Activated naive CD8-positive, alpha-beta T cell treated with anti-CD3 and anti-CD28 coated beads, Interleukin-2, amount 10 ng/mL, durations not matched to agents 7 days and 5 days (primary cell): Measurements from ENCODE around the gene OSCP1. TPM values are rescaled to one million over a fixed set of nuclear protein-coding genes. Genes with fewer than 3 reads are reported as not detected.

Experiments
- ATAC-seq: fragments of 150-1000 bp; cut with Tn5 transposase; one replicate; pipeline ENCODE4 v1.10.0; 2021; ENCODE audit warnings: low read depth, moderate library complexity
- POLR2A ChIA-PET: fragments of 350-600 bp; sonication (Branson Sonifier 250); formaldehyde crosslinking; loops from one replicate; lab custom pipeline; 2021; ENCODE audit warnings: antibody characterized with exemption; lab: Charles Lee
- DNase-seq: peaks from one replicate; pipeline ENCODE4 v3.0.0; 2021
- H3K27ac Mint-ChIP-seq: one replicate; pipeline ENCODE4 v1.8.0; 2022; ENCODE audit warnings: mild to moderate bottlenecking, mixed read lengths
- H3K27me3 Mint-ChIP-seq: one replicate; pipeline ENCODE4 v1.8.0; 2022; ENCODE audit warnings: mild to moderate bottlenecking, moderate library complexity, mixed read lengths
- H3K36me3 Mint-ChIP-seq: one replicate; pipeline ENCODE4 v1.8.0; 2021; ENCODE audit warnings: mild to moderate bottlenecking, mixed read lengths
- H3K4me1 Mint-ChIP-seq: one replicate; pipeline ENCODE4 v1.8.0; 2021; ENCODE audit warnings: mixed read lengths
- H3K4me3 Mint-ChIP-seq: one replicate; pipeline ENCODE4 v1.8.0; 2022; ENCODE audit warnings: mild to moderate bottlenecking, moderate library complexity, mixed read lengths
- H3K9me3 Mint-ChIP-seq: one replicate; pipeline ENCODE4 v1.8.0; 2021; ENCODE audit warnings: mixed read lengths
- total RNA-seq, 2 experiments: library from RNA; stranded (reverse); gene quantifications; one replicate each; pipeline ENCODE4 v1.2.3, GENCODE V29; 2021

Gene OSCP1
- total RNA-seq, 2 experiments from 2014 or later: 1.1 to 1.8 TPM

DNA sequence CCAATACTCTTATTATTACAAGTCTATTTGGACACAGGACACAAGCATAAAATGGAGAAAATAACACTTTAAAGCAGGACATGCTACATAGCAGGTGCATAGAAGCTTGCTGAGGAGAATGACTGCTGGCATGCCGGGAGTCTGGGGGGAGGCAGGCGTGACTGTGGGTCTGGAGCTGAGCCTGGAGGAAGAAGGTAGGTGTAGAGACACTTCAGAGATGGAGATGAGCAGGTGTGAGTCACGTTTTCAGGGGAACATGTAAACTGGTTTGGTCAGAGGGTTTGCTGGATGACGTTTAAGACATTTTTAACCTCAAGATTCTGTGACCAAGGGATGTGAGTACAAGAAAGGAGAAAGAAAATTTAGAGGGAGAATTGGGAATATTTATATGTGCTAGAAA lies 24.5 kb downstream of the OSCP1 start:
- no peak overlapping the region for H3K27ac Mint-ChIP-seq
- ATAC-seq: no peak

GRCh38 chr1:36421649-36422048 lies 28.6 kb downstream of the OSCP1 start:
- Mint-ChIP-seq H3K4me1 (peaks cover 12% of the 10 kb centered on the region), H3K27me3 (peaks cover 2% of the 10 kb centered on the region), H3K36me3 (no peaks in the 10 kb centered on the region), H3K4me3 (no peak overlapping the region), H3K27ac (peak overlapping the region; percentile 81), H3K9me3 (no peaks in the 10 kb centered on the region)
- POLR2A ChIA-PET: interaction anchor here (1.2 to 2.1 kb wide), 2 partner anchors 35 to 115 kb away, joined by 4 to 7 read pairs; no protein-coding TSS in a partner anchor
- ATAC-seq (no peak), DNase-seq (no peak)

More for the DNA sequence above, 24.5 kb downstream of the OSCP1 start:
- no peaks in the 10 kb centered on the region for H3K9me3 Mint-ChIP-seq
- no peak overlapping the region for H3K4me3 Mint-ChIP-seq
- no peak for DNase-seq
- H3K27me3 Mint-ChIP-seq: peaks cover 2% of the 10 kb centered on the region
- no peaks in the 10 kb centered on the region for H3K36me3 Mint-ChIP-seq
- peaks cover 6% of the 10 kb centered on the region for H3K4me1 Mint-ChIP-seq
- POLR2A ChIA-PET: no interaction called here

DNA sequence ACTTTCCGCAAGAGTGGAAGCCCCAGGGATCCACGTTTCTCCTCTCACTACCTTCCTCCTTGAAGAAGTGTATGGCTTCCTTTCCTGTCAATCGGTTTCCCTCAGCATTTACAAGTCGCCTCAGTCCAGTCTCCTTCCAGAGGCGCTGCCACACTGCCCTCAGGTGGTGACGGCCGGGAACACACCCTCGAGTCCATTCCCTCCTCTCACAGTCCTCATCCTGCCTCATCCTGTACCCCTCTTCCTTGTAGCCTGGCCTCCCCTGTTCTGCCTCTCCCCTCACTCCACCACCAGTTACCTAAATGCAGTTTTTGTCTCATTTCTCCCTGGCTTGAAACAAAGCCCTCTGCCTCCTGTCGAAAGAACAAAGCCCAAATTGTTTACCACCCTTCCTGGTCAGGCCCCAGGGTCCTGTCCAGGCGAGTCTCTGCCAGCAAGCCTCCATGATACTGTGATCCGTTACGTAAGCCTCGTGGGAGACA lies 29.4 kb downstream of the OSCP1 start:
- Mint-ChIP-seq H3K36me3 (no peaks in the 10 kb centered on the region), H3K9me3 (no peaks in the 10 kb centered on the region), H3K27me3 (no peaks in the 10 kb centered on the region), H3K4me3 (peak overlapping the region; percentile 65), H3K27ac (peak overlapping the region; percentile 81), H3K4me1 (peaks cover 12% of the 10 kb centered on the region)
- DNase-seq (peak; percentile 95), ATAC-seq (peak; percentile 97)
- POLR2A ChIA-PET: interaction anchor here (2.1 kb wide), 2 partner anchors 34 to 35 kb away, joined by 7 to 20 read pairs; partner anchors contain the start of gene STK40

- no peaks in the 10 kb centered on the region for H3K27me3 Mint-ChIP-seq
- DNase-seq (no peak), ATAC-seq (peak; percentile 7)
- H3K4me1 Mint-ChIP-seq: peaks cover 12% of the 10 kb centered on the region
- POLR2A ChIA-PET: interaction anchor here (0.6 to 2.1 kb wide), 3 partner anchors 9 to 70 kb away, joined by 3 to 20 read pairs (median 4); partner anchors contain the start of gene STK40
- H3K36me3 Mint-ChIP-seq: no peaks in the 10 kb centered on the region
- no peaks in the 10 kb centered on the region for H3K9me3 Mint-ChIP-seq
- H3K27ac Mint-ChIP-seq: peak overlapping the region; percentile 81
- H3K4me3 Mint-ChIP-seq: peak overlapping the region; percentile 65
Measured at GRCh38 chr1:36420409-36420808, 29.8 kb downstream of the OSCP1 start.

DNA sequence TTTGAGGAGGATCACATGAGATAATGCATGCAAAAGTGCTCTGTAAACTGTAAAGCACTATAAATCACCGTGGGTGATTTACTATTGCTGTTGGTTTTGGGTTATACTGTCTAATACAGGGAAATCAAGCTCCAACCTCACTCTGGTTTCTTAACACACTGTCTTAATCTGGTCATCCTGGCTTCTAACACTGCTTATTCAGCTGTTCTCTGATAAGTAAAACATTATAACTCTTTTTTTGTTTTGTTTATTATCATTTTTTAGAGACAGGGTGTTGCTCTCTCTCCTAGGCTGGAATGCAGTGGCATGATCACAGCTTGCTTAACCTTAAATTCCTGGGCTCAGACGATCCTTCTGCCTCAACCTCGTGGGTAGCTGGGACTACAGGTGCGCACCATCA lies 30.7 kb downstream of the OSCP1 start:
- DNase-seq: no peak
- peaks cover 12% of the 10 kb centered on the region for H3K4me1 Mint-ChIP-seq
- H3K27ac Mint-ChIP-seq: no peak overlapping the region
- no peaks in the 10 kb centered on the region for H3K27me3 Mint-ChIP-seq
- no peak for ATAC-seq
- H3K9me3 Mint-ChIP-seq: no peaks in the 10 kb centered on the region
- no peaks in the 10 kb centered on the region for H3K36me3 Mint-ChIP-seq
- POLR2A ChIA-PET: interaction anchor here (0.6 to 2.1 kb wide), 2 partner anchors 34 to 69 kb away, joined by 3 to 20 read pairs; partner anchors contain the start of gene STK40
- no peak overlapping the region for H3K4me3 Mint-ChIP-seq

DNA sequence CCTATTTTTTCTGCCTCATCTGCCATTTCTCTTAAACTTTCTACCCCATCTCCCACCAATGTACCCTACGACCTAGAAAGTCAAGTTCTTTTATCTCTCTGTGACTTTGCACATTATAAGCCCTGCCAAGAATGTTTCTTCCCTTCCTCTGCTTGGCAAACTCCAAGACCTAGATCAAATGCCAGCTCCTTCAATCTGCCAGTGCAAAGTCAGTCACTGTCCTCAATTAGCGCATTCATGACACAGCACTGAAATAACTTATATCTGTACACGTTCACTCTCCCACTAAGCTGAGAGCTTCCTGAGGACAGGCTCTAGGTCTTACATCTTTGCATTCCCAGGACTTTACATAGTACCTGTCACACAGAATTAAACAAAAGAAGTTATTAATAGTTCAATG lies 31.1 kb downstream of the OSCP1 start:
- no peak overlapping the region for H3K4me3 Mint-ChIP-seq
- no peak overlapping the region for H3K27ac Mint-ChIP-seq
- ATAC-seq (no peak), DNase-seq (no peak)
- POLR2A ChIA-PET: interaction anchor here (2.1 kb wide), 1 partner anchor 33 kb away, joined by 20 read pairs; the partner anchor contains the start of gene STK40
- no peaks in the 10 kb centered on the region for H3K9me3 Mint-ChIP-seq
- no peaks in the 10 kb centered on the region for H3K27me3 Mint-ChIP-seq
- peaks cover 12% of the 10 kb centered on the region for H3K4me1 Mint-ChIP-seq
- H3K36me3 Mint-ChIP-seq: no peaks in the 10 kb centered on the region

- no peak for DNase-seq
- Mint-ChIP-seq H3K9me3 (no peaks in the 10 kb centered on the region), H3K27me3 (no peaks in the 10 kb centered on the region), H3K36me3 (no peaks in the 10 kb centered on the region), H3K4me3 (no peak overlapping the region), H3K27ac (no peak overlapping the region), H3K4me1 (peaks cover 15% of the 10 kb centered on the region)
- no peak for ATAC-seq
- POLR2A ChIA-PET: no interaction called here
Measured at GRCh38 chr1:36417931-36418330, 32.3 kb downstream of the OSCP1 start.

DNA sequence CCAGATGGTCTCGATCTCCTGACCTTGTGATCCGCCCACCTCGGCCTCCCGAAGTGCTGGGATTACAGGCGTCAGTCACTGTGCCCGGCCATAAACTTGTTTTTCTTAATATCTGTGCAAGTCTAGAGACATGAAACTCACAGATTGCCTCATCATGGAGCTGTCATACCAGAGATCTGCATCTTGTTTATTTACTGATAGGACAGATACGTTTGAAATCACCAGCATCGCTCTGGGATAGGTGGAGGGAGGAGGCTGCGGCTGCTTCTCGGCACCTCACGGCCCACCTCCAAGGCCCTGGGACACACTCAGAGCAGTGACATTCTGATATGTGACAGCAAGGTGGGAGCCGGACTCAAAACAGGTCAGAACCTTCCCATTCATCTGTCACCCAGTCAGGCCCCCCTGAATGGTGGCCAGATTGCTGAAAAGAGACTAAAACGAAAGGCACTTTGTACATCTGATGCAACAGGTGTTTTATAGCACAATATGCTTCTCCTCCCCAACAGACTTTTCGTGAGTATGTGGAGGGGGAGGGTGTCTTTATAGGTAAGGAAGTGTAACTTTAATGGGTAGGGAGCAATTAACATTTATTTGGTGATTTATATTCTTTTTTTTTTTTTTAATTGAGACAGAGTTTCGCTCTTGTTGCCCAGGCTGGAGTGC lies 34.5 kb downstream of the OSCP1 start:
- POLR2A ChIA-PET: no interaction called here
- no peaks in the 10 kb centered on the region for H3K27me3 Mint-ChIP-seq
- peaks cover 19% of the 10 kb centered on the region for H3K4me1 Mint-ChIP-seq
- H3K36me3 Mint-ChIP-seq: peaks cover 1% of the 10 kb centered on the region
- no peak for DNase-seq
- ATAC-seq: no peak
- no peak overlapping the region for H3K27ac Mint-ChIP-seq
- H3K9me3 Mint-ChIP-seq: no peaks in the 10 kb centered on the region
- no peak overlapping the region for H3K4me3 Mint-ChIP-seq

GRCh38 chr1:36414384-36414783 lies 35.9 kb downstream of the OSCP1 start:
- peaks cover 13% of the 10 kb centered on the region for H3K4me1 Mint-ChIP-seq
- no peak overlapping the region for H3K4me3 Mint-ChIP-seq
- no peak overlapping the region for H3K27ac Mint-ChIP-seq
- peaks cover 1% of the 10 kb centered on the region for H3K36me3 Mint-ChIP-seq
- DNase-seq (no peak), ATAC-seq (no peak)
- H3K27me3 Mint-ChIP-seq: no peaks in the 10 kb centered on the region
- POLR2A ChIA-PET: no interaction called here
- H3K9me3 Mint-ChIP-seq: peaks cover 3% of the 10 kb centered on the region

DNA sequence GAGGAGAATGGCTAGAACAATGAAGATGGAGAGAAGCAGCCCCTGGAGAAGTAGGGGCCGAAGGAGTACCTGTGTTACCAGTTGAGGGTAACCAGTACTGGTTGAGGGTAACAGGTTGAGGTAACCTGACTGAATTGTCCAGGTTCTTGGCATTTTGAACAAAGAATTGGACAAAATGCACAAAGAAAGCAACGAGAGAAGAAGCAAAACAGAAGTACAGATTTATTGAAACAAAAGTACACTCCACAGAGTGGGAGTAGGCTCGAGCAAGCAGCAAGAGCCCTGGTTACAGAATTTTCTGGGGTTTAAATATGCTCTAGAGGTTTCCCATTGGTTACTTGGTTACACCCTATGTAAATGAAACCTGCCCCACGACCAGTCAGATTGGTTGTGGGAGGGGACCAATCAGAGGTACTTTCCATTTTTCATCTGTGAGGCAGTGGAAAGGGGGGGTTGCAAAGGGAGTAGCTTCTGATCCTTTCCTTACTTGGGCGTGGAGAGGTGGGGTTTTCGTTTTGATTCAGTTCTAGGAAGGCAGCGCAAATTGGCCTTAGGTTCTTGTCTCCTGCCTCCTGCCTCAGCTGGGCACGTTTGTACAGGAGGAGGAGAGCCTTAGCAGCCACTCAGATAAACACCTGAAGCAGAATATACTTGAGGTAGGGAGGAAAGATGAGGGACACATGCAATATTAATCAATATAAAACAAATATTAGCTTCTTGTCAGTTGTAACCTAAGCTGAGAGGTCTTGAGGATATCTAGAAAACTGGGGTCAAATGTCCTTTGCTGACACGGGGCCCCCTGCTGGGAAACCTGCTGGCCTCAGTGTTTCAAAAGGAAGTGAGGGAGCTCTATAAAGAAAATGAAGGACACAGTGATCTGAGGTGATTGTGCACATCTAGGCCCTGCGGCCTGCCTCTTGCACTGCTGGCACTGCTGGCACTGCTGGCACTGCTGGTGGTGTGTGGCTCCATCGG lies 38.3 kb downstream of the OSCP1 start:
- H3K36me3 Mint-ChIP-seq: peaks cover 1% of the 10 kb centered on the region
- H3K4me3 Mint-ChIP-seq: peak overlapping the region; percentile 43
- H3K27me3 Mint-ChIP-seq: no peaks in the 10 kb centered on the region
- DNase-seq (no peak), ATAC-seq (peak; percentile 92)
- POLR2A ChIA-PET: interaction anchor here (0.7 to 2.3 kb wide), 7 partner anchors 11 to 254 kb away, joined by 3 to 11 read pairs (median 4); partner anchors contain the start of genes LSM10 and MRPS15
- peak overlapping the region; percentile 89 for H3K27ac Mint-ChIP-seq
- peaks cover 13% of the 10 kb centered on the region for H3K4me1 Mint-ChIP-seq
- peaks cover 3% of the 10 kb centered on the region for H3K9me3 Mint-ChIP-seq

GRCh38 chr1:36408479-36408878 lies 41.8 kb downstream of the OSCP1 start:
- ATAC-seq: no peak
- Mint-ChIP-seq H3K27me3 (peaks cover 4% of the 10 kb centered on the region), H3K27ac (no peak overlapping the region), H3K4me1 (peaks cover 13% of the 10 kb centered on the region), H3K9me3 (peaks cover 3% of the 10 kb centered on the region), H3K36me3 (peaks cover 1% of the 10 kb centered on the region), H3K4me3 (no peak overlapping the region)
- DNase-seq: no peak
- POLR2A ChIA-PET: no interaction called here

- Mint-ChIP-seq H3K27ac (no peak overlapping the region), H3K4me3 (no peak overlapping the region), H3K9me3 (peaks cover 3% of the 10 kb centered on the region), H3K36me3 (no peaks in the 10 kb centered on the region), H3K4me1 (peaks cover under 1% of the 10 kb centered on the region), H3K27me3 (peaks cover 4% of the 10 kb centered on the region)
- no peak for DNase-seq
- POLR2A ChIA-PET: interaction anchor here (1.2 kb wide), 1 partner anchor 20 kb away, joined by 3 read pairs; no protein-coding TSS in a partner anchor
- no peak for ATAC-seq
Measured at GRCh38 chr1:36406440-36406839, 43.8 kb downstream of the OSCP1 start.

- DNase-seq (no peak), ATAC-seq (no peak)
- no peak overlapping the region for H3K4me3 Mint-ChIP-seq
- POLR2A ChIA-PET: interaction anchor here (3.8 kb wide), 1 partner anchor 9 kb away, joined by 9 read pairs; no protein-coding TSS in a partner anchor
- peaks cover 4% of the 10 kb centered on the region for H3K27me3 Mint-ChIP-seq
- peaks cover 1% of the 10 kb centered on the region for H3K9me3 Mint-ChIP-seq
- peaks cover 8% of the 10 kb centered on the region for H3K4me1 Mint-ChIP-seq
- H3K27ac Mint-ChIP-seq: no peak overlapping the region
- peaks cover 2% of the 10 kb centered on the region for H3K36me3 Mint-ChIP-seq
Measured at GRCh38 chr1:36402504-36402890, 47.8 kb downstream of the OSCP1 start.
